Prostate gland (tissue), 2 donors: Measurements from ENCODE around the gene UBASH3B.

ENCODE experiments used
- CTCF ChIP-seq, 4 experiments: fragments of 200-600 bp in 2 of 4; fragments of 450-650 bp in 2 of 4; sonication (generic) in 2 of 4; IDR thresholded peaks; 1 replicate in 3 of 4; 2 replicates in 1 of 4; pipeline ENCODE4 v1.5.1; 2016 to 2019; ENCODE audit warnings: antibody characterized with exemption in 4 of 4, mild to moderate bottlenecking in 2 of 4, moderate library complexity in 2 of 4
- POLR2AphosphoS5 ChIP-seq: sonication (generic); formaldehyde crosslinking; IDR thresholded peaks from one replicate; pipeline ENCODE4 v1.6.1; 2017; ENCODE audit warnings: antibody characterized with exemption

GRCh38 chr11:122853261-122853660 is 197.7 kb downstream of the UBASH3B start:
- TF ChIP-seq CTCF (IDR thresholded peaks at IDR 0.05) = no peak
- no peak for TF ChIP-seq POLR2AphosphoS5
